Measurements from ENCODE around the gene CASK.

DNA sequence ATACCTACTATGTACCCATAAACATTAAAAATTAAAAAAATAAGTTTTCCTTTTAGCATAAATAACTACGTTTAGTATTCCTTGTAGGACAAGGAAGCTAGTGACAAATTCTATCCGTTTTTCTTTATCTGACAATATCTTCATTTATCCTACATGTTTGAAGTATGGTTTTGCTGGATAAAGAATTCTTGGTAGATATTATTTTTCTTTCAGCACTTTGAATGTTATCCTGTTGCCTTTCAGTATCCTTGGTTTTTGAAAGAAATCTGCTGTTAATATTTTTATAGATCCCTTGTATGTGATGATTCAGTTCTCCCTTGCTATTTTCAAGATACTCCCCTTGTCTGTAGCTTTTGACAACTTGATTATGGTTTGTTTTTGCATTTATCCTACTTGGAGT lies 76.6 kb downstream of the CASK start:
- TF ChIP-seq POLR2A (conservative IDR thresholded peaks at IDR 0.05), result no peak
- no peak for TF ChIP-seq POLR2AphosphoS2 (IDR thresholded peaks at IDR 0.05; ENCODE audit: low read length)
